ENCODE measurements around the gene GID8. TPM values are rescaled to one million over a fixed set of nuclear protein-coding genes. Genes with fewer than 3 reads are reported as not detected.
A peak's percentile ranks its signal among the peaks of the same experiment; 100 is the strongest.

Gene GID8
- total and polyA plus RNA-seq, 2 of the 13 experiments (the other 11 are each of a cell fraction or from before 2014, with no cell fraction given), result 39.6 to 59.8 TPM

DNA sequence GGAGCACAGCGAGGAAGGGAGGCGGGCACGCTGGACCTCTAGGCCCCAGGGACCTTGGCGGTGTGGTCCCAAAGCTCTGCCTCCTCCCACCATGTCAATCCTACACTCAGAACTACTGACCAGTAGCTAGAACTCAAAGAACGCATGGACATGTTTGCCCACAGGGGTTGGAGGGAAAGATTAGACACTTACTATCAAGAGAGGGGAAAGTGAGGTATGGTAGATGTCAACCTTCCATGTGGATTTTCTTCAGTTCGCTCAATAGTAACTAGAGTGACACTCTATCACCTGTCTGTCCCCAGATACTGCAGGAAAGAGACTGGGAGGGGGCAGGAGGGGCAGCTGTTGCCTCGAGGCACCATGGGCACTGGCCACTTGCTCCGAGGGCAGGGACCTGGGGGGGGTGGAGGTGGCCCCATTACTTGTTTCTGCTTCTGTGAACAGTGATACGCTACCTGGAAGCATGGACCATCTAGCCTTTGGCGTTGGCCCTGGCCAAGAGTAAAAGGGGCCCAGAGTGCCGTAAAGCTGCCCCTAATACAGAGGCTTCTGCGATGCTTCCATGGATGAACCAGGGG lies 10.7 kb upstream of the GID8 start (continued):
- TF ChIP-seq, protein P1, sequence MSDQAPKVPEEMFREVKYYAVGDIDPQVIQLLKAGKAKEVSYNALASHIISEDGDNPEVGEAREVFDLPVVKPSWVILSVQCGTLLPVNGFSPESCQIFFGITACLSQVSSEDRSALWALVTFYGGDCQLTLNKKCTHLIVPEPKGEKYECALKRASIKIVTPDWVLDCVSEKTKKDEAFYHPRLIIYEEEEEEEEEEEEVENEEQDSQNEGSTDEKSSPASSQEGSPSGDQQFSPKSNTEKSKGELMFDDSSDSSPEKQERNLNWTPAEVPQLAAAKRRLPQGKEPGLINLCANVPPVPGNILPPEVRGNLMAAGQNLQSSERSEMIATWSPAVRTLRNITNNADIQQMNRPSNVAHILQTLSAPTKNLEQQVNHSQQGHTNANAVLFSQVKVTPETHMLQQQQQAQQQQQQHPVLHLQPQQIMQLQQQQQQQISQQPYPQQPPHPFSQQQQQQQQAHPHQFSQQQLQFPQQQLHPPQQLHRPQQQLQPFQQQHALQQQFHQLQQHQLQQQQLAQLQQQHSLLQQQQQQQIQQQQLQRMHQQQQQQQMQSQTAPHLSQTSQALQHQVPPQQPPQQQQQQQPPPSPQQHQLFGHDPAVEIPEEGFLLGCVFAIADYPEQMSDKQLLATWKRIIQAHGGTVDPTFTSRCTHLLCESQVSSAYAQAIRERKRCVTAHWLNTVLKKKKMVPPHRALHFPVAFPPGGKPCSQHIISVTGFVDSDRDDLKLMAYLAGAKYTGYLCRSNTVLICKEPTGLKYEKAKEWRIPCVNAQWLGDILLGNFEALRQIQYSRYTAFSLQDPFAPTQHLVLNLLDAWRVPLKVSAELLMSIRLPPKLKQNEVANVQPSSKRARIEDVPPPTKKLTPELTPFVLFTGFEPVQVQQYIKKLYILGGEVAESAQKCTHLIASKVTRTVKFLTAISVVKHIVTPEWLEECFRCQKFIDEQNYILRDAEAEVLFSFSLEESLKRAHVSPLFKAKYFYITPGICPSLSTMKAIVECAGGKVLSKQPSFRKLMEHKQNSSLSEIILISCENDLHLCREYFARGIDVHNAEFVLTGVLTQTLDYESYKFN (CRISPR knock-in tag; conservative IDR thresholded peaks at IDR 0.05), result no peak
- TF ChIP-seq ZNF296 (CRISPR knock-in tag; conservative IDR thresholded peaks at IDR 0.05) (no peak), ZKSCAN1 (IDR thresholded peaks at IDR 0.05; ENCODE audit: low read length) (no peak), MEIS1 (CRISPR knock-in tag; IDR thresholded peaks at IDR 0.05; ENCODE audit: borderline replicate concordance) (no peak), CBX2 (IDR thresholded peaks at IDR 0.05; ENCODE audit: low read depth, low read length) (no peak), CBX2 (CRISPR knock-in tag; IDR thresholded peaks at IDR 0.05; ENCODE audit: low read depth) (no peak), NONO (IDR thresholded peaks at IDR 0.05) (no peak), NONO (CRISPR knock-in tag; conservative IDR thresholded peaks at IDR 0.05) (no peak; the same call in 1 of the 2 replicates), JDP2 (CRISPR knock-in tag; IDR thresholded peaks at IDR 0.05; ENCODE audit: borderline replicate concordance) (no peak), FIP1L1 (IDR thresholded peaks at IDR 0.05; ENCODE audit: borderline replicate concordance, insufficient read depth, low read depth, low read length) (no peak), HOXD1 (CRISPR knock-in tag; IDR thresholded peaks at IDR 0.05) (no peak), ZNF451 (CRISPR knock-in tag; IDR thresholded peaks at IDR 0.05) (no peak), HNRNPLL (IDR thresholded peaks at IDR 0.05; ENCODE audit: low read depth, low read length, poor library complexity, severe bottlenecking) (no peak), NCOA2 (CRISPR knock-in tag; IDR thresholded peaks at IDR 0.05) (no peak), ZNF660 (CRISPR knock-in tag; IDR thresholded peaks at IDR 0.05; ENCODE audit: borderline replicate concordance, low read depth) (no peak), HNRNPH1 (optimal IDR thresholded peaks at IDR 0.05; ENCODE audit: low read depth, low read length) (no peak)
- TF ChIP-seq, protein P2, sequence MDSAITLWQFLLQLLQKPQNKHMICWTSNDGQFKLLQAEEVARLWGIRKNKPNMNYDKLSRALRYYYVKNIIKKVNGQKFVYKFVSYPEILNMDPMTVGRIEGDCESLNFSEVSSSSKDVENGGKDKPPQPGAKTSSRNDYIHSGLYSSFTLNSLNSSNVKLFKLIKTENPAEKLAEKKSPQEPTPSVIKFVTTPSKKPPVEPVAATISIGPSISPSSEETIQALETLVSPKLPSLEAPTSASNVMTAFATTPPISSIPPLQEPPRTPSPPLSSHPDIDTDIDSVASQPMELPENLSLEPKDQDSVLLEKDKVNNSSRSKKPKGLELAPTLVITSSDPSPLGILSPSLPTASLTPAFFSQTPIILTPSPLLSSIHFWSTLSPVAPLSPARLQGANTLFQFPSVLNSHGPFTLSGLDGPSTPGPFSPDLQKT (CRISPR knock-in tag; IDR thresholded peaks at IDR 0.05; ENCODE audit: borderline replicate concordance), result no peak
- TF ChIP-seq, protein P3, sequence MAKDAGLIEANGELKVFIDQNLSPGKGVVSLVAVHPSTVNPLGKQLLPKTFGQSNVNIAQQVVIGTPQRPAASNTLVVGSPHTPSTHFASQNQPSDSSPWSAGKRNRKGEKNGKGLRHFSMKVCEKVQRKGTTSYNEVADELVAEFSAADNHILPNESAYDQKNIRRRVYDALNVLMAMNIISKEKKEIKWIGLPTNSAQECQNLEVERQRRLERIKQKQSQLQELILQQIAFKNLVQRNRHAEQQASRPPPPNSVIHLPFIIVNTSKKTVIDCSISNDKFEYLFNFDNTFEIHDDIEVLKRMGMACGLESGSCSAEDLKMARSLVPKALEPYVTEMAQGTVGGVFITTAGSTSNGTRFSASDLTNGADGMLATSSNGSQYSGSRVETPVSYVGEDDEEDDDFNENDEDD (CRISPR knock-in tag; IDR thresholded peaks at IDR 0.05; ENCODE audit: borderline replicate concordance), result 0 out of 2 replicates have a peak, but pooled peaks have one; percentile 17
- TF ChIP-seq, protein P4, sequence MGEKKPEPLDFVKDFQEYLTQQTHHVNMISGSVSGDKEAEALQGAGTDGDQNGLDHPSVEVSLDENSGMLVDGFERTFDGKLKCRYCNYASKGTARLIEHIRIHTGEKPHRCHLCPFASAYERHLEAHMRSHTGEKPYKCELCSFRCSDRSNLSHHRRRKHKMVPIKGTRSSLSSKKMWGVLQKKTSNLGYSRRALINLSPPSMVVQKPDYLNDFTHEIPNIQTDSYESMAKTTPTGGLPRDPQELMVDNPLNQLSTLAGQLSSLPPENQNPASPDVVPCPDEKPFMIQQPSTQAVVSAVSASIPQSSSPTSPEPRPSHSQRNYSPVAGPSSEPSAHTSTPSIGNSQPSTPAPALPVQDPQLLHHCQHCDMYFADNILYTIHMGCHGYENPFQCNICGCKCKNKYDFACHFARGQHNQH (CRISPR knock-in tag; IDR thresholded peaks at IDR 0.05), result no peak
- TF ChIP-seq, protein P5, sequence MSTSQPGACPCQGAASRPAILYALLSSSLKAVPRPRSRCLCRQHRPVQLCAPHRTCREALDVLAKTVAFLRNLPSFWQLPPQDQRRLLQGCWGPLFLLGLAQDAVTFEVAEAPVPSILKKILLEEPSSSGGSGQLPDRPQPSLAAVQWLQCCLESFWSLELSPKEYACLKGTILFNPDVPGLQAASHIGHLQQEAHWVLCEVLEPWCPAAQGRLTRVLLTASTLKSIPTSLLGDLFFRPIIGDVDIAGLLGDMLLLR (CRISPR knock-in tag; IDR thresholded peaks at IDR 0.05), result no peak
- TF ChIP-seq, protein P6, sequence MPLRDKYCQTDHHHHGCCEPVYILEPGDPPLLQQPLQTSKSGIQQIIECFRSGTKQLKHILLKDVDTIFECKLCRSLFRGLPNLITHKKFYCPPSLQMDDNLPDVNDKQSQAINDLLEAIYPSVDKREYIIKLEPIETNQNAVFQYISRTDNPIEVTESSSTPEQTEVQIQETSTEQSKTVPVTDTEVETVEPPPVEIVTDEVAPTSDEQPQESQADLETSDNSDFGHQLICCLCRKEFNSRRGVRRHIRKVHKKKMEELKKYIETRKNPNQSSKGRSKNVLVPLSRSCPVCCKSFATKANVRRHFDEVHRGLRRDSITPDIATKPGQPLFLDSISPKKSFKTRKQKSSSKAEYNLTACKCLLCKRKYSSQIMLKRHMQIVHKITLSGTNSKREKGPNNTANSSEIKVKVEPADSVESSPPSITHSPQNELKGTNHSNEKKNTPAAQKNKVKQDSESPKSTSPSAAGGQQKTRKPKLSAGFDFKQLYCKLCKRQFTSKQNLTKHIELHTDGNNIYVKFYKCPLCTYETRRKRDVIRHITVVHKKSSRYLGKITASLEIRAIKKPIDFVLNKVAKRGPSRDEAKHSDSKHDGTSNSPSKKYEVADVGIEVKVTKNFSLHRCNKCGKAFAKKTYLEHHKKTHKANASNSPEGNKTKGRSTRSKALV (CRISPR knock-in tag; IDR thresholded peaks at IDR 0.05), result no peak
